NB4 (cell line): ENCODE results near the gene COL4A2.

Experiments used
- DNase-seq: peaks from one replicate; pipeline ENCODE4 v3.0.0; 2010; ENCODE audit warnings: low read depth
- H3K4me3 ChIP-seq: one replicate; pipeline ENCODE4 v1.5.1; 2011; ENCODE audit warnings: mild to moderate bottlenecking, low read depth, low read length, moderate library complexity
- CTCF ChIP-seq: IDR thresholded peaks from one replicate; pipeline ENCODE4 v1.5.1; 2012; ENCODE audit warnings: low read depth, low read length
- MAX ChIP-seq: IDR thresholded peaks from 2 replicates; pipeline ENCODE4 v1.6.1; 2011; ENCODE audit warnings: low read depth, low read length
- MYC ChIP-seq: IDR thresholded peaks from 2 replicates; pipeline ENCODE4 v1.6.1; 2011; ENCODE audit warnings: low read depth, low read length
- POLR2A ChIP-seq: IDR thresholded peaks from 2 replicates; pipeline ENCODE4 v1.6.1; 2011; ENCODE audit warnings: mild to moderate bottlenecking; ENCODE audit not compliant: insufficient read length; ENCODE audit errors: extremely low read depth

The COL4A2 gene

GRCh38 chr13:110306960-110307766 is at the start of gene COL4A2, which contains the start of gene COL4A1:
Gene COL4A2, plus strand, starts transcription at chr13:110307284. Its CDS starts 620 bp downstream, at chr13:110307904.
Gene COL4A1, minus strand, starts transcription at chr13:110307157. Its CDS starts 130 bp downstream, at chr13:110307027.
- H3K4me3 ChIP-seq: no peak within 1 kb of the TSS
- no peak for DNase-seq

GRCh38 chr13:110257408-110257807 is 49.7 kb upstream of the COL4A2 start:
- H3K4me3 ChIP-seq: no peak overlapping the region
- TF ChIP-seq POLR2A (no peak), MAX (no peak), MYC (no peak), CTCF (no peak)
- no peak for DNase-seq

More at GRCh38 chr13:110306960-110307766, at the start of gene COL4A2, which contains the start of gene COL4A1:
- no peak for TF ChIP-seq MYC
- TF ChIP-seq MAX: no peak
- no peak for TF ChIP-seq CTCF
- no peak for TF ChIP-seq POLR2A

GRCh38 chr13:110258876-110259631 is 48.0 kb upstream of the COL4A2 start:
- H3K4me3 ChIP-seq: no peak overlapping the region
- TF ChIP-seq CTCF: no peak
- TF ChIP-seq MAX: no peak
- TF ChIP-seq MYC: no peak
- TF ChIP-seq POLR2A: no peak
- no peak for DNase-seq

- TF ChIP-seq MYC (no peak), CTCF (no peak), POLR2A (no peak), MAX (no peak)
- DNase-seq: no peak
Observed at GRCh38 chr13:110259651-110260050, 47.4 kb upstream of the COL4A2 start.

GRCh38 chr13:110261166-110262081 is 45.7 kb upstream of the COL4A2 start:
- TF ChIP-seq POLR2A: no peak
- no peak for TF ChIP-seq CTCF
- no peak for TF ChIP-seq MYC
- no peak for DNase-seq
- H3K4me3 ChIP-seq: no peak overlapping the region

More at GRCh38 chr13:110259651-110260050, 47.4 kb upstream of the COL4A2 start:
- no peak overlapping the region for H3K4me3 ChIP-seq
